Liver (tissue), 9 donors: ENCODE results near the gene BLM. TPM values are rescaled to one million over a fixed set of nuclear protein-coding genes. Genes with fewer than 3 reads are reported as not detected.

Source experiments
- DNase-seq: peaks from one replicate; pipeline ENCODE4 v3.0.0-alpha.2; 2017; ENCODE audit warnings: low spot score
- H3K27ac ChIP-seq, 2 donors: one replicate each; pipeline ENCODE4 v1.7.0; 2013; ENCODE audit warnings: inconsistent platforms in 2 of 2, low read length in 2 of 2, control low read depth in 1 of 2, low read depth in 1 of 2, mild to moderate bottlenecking in 1 of 2
- H3K27me3 ChIP-seq, 4 donors: one replicate each; pipeline versions ENCODE4 v1.6.1 to v1.7.0; 2013; ENCODE audit warnings: low read length in 3 of 4, inconsistent platforms in 1 of 4, mild to moderate bottlenecking in 1 of 4, moderate library complexity in 1 of 4; ENCODE audit not compliant: control insufficient read depth in 4 of 4, insufficient read depth in 4 of 4
- H3K36me3 ChIP-seq, 4 donors: one replicate each; pipeline versions ENCODE4 v1.6.1 to v1.7.0; 2013; ENCODE audit warnings: low read length in 3 of 4, mild to moderate bottlenecking in 3 of 4, low read depth in 1 of 4, moderate library complexity in 1 of 4; ENCODE audit not compliant: control insufficient read depth in 4 of 4, insufficient read depth in 3 of 4
- H3K4me1 ChIP-seq, 4 donors: one replicate each; pipeline versions ENCODE4 v1.6.1 to v1.7.0; 2013; ENCODE audit warnings: low read length in 3 of 4, mild to moderate bottlenecking in 3 of 4, moderate library complexity in 1 of 4; ENCODE audit not compliant: control insufficient read depth in 4 of 4, insufficient read depth in 4 of 4
- H3K4me3 ChIP-seq, 3 donors: one replicate each; pipeline versions ENCODE4 v1.6.1 to v1.7.0; 2013; ENCODE audit warnings: low read length in 3 of 3, control low read depth in 1 of 3, low read depth in 1 of 3, mild to moderate bottlenecking in 1 of 3
- H3K9ac ChIP-seq, 2 donors: one replicate each; pipeline ENCODE4 v1.7.0; 2013; ENCODE audit warnings: low read length in 2 of 2, mild to moderate bottlenecking in 2 of 2, moderate library complexity in 2 of 2, control low read depth in 1 of 2, low read depth in 1 of 2
- H3K9me3 ChIP-seq, 4 donors: one replicate each; pipeline versions ENCODE4 v1.6.1 to v1.7.0; 2013; ENCODE audit warnings: low read length in 3 of 4; ENCODE audit not compliant: control insufficient read depth in 4 of 4
- ATF3 ChIP-seq: IDR thresholded peaks from 2 replicates; pipeline ENCODE4 v1.6.1; 2016; ENCODE audit warnings: antibody characterized with exemption
- CTCF ChIP-seq: fragments of 150-350 bp; IDR thresholded peaks from 2 replicates; pipeline ENCODE4 v1.5.1; 2017; ENCODE audit warnings: improper control_type of control experiment, low read depth, low read length; ENCODE audit not compliant: missing input control
- EGR1 ChIP-seq, 2 donors: IDR thresholded peaks; 2 replicates each; pipeline ENCODE4 v1.6.1; 2016 to 2018; ENCODE audit warnings: antibody characterized with exemption in 2 of 2, low read depth in 2 of 2
- FOXA1 ChIP-seq: IDR thresholded peaks from 2 replicates; pipeline ENCODE4 v1.6.1; 2016; ENCODE audit warnings: antibody characterized with exemption
- FOXA2 ChIP-seq: IDR thresholded peaks from 2 replicates; pipeline ENCODE4 v1.6.1; 2016; ENCODE audit warnings: antibody characterized with exemption
- GABPA ChIP-seq, 2 donors: IDR thresholded peaks in 1 of 2; conservative IDR thresholded peaks in 1 of 2; 2 replicates each; pipeline ENCODE4 v1.6.1; 2016; ENCODE audit warnings: antibody characterized with exemption in 2 of 2, mild to moderate bottlenecking in 1 of 2, moderate library complexity in 1 of 2
- JUND ChIP-seq, 2 donors: IDR thresholded peaks; 2 replicates each; pipeline ENCODE4 v1.6.1; 2016; ENCODE audit warnings: antibody characterized with exemption in 2 of 2
- REST ChIP-seq: IDR thresholded peaks from 2 replicates; pipeline ENCODE4 v1.6.1; 2016; ENCODE audit warnings: antibody characterized with exemption, mild to moderate bottlenecking
- RXRA ChIP-seq, 2 donors: IDR thresholded peaks; 2 replicates each; pipeline ENCODE4 v1.6.1; 2017 to 2018; ENCODE audit warnings: antibody characterized with exemption in 2 of 2, mild to moderate bottlenecking in 1 of 2
- TAF1 ChIP-seq: conservative IDR thresholded peaks from 2 replicates; pipeline ENCODE4 v1.6.1; 2016; ENCODE audit warnings: antibody characterized with exemption, mild to moderate bottlenecking
- ZBTB33 ChIP-seq: IDR thresholded peaks from 2 replicates; pipeline ENCODE4 v1.6.1; 2016; ENCODE audit warnings: antibody characterized with exemption
- WGBS: extraction: QIAGEN DNeasy Blood & Tissue Kit; methylation state at CpG from one replicate; pipeline ENCODE4 v1.1.7; 2013; 5-methylcytosine and 5-hydroxymethylcytosine counted together
- polyA plus RNA-seq, 2 donors: library from polyadenylated mRNA; stranded (reverse) in 1 of 2; unstranded in 1 of 2; fragments of 200-250 nt in 1 of 2; fragments of >200 nt in 1 of 2; fragmentation: Nextera tagmentation in 1 of 2; extraction: Ambion mirVana in 1 of 2; gene quantifications; one replicate each; pipeline versions ENCODE4 v1.2.1 to v1.2.3, GENCODE V29; 2013 to 2015
- total RNA-seq, 2 donors: library from RNA; depleted of rRNA; stranded (reverse); fragments of >200 nt; gene quantifications; one replicate each; pipeline ENCODE4 v1.2.3, GENCODE V29; 2014
- donor health status: healthy.
- donor health status: healthy.
- donor health status: healthy.
- donor health status: healthy.
- donor health status: healthy.

Gene BLM
- total and polyA plus RNA-seq, 4 donors, result 0.33 to 15.1 (median 0.41) TPM

GRCh38 chr15:90834626-90835025 is 117.5 kb downstream of the BLM start:
- no peaks in the 10 kb centered on the region for H3K27me3 ChIP-seq
- H3K9ac ChIP-seq, result no peak overlapping the region
- no peak overlapping the region for H3K27ac ChIP-seq
- no peak overlapping the region for H3K4me3 ChIP-seq
- H3K36me3 ChIP-seq, result no peaks in the 10 kb centered on the region
- H3K4me1 ChIP-seq, result no peaks in the 10 kb centered on the region
- DNase-seq, result no peak
- TF ChIP-seq GABPA (IDR thresholded peaks at IDR 0.05 in 1 of 2, conservative IDR thresholded peaks at IDR 0.05 in 1 of 2), result no peak
- no peak for TF ChIP-seq REST
- no peak for TF ChIP-seq TAF1
- TF ChIP-seq JUND (IDR thresholded peaks at IDR 0.05), result no peak
- no peak for TF ChIP-seq CTCF
- no peak for TF ChIP-seq FOXA2
- no peak for TF ChIP-seq ZBTB33
- no peak for TF ChIP-seq EGR1 (IDR thresholded peaks at IDR 0.05; ENCODE audit: low read depth in 2 of 2)
- no peak for TF ChIP-seq FOXA1
- no peak for TF ChIP-seq ATF3
- H3K9me3 ChIP-seq, result no peaks in the 10 kb centered on the region
- WGBS, result 77% methylated on average over 5 of the region's 5 CpGs

GRCh38 chr15:90836296-90836871 is 119.2 kb downstream of the BLM start:
- Histone ChIP-seq H3K4me1 (no peaks in the 10 kb centered on the region), H3K36me3 (no peaks in the 10 kb centered on the region), H3K4me3 (no peak overlapping the region), H3K9ac (no peak overlapping the region), H3K9me3 (no peaks in the 10 kb centered on the region), H3K27ac (no peak overlapping the region), H3K27me3 (no peaks in the 10 kb centered on the region)
- DNase-seq, result no peak
- no peak for TF ChIP-seq RXRA (IDR thresholded peaks at IDR 0.05)
- TF ChIP-seq JUND (IDR thresholded peaks at IDR 0.05), result peak; percentile 41 to 61
- 73% methylated on average over 7 of the region's 7 CpGs for WGBS
